Effector memory CD8-positive, alpha-beta T cell (primary cell): ENCODE data around the gene ATP6V0A1.
"Not testable (repeated sequence)": the region's sequence is repeated elsewhere in the genome, so short reads cannot be mapped to it uniquely, and the experiment has no call there.

Experiments
- ATAC-seq: fragments of 150-1000 bp; cut with Tn5 transposase; replicated peaks from 2 replicates; pipeline ENCODE4 v1.10.0; 2021; ENCODE audit warnings: mild to moderate bottlenecking, moderate library complexity
- DNase-seq, 3 experiments: peaks; one replicate each; pipeline ENCODE4 v3.0.0; 2021
- H3K27ac Mint-ChIP-seq, 2 donors: one replicate each; pipeline ENCODE4 v1.8.0; 2022; ENCODE audit warnings: mild to moderate bottlenecking in 2 of 2, mixed read lengths in 2 of 2, moderate library complexity in 2 of 2
- H3K27me3 Mint-ChIP-seq, 2 donors: one replicate each; pipeline ENCODE4 v1.8.0; 2022; ENCODE audit warnings: mixed read lengths in 2 of 2
- H3K36me3 Mint-ChIP-seq: one replicate; pipeline ENCODE4 v1.8.0; 2022; ENCODE audit warnings: mild to moderate bottlenecking, moderate library complexity, mixed read lengths; ENCODE audit not compliant: insufficient read depth
- H3K4me1 Mint-ChIP-seq, 2 donors: one replicate each; pipeline ENCODE4 v1.8.0; 2022; ENCODE audit warnings: low read depth in 2 of 2, mixed read lengths in 2 of 2
- H3K4me3 Mint-ChIP-seq, 2 donors: one replicate each; pipeline ENCODE4 v1.8.0; 2022; ENCODE audit warnings: mild to moderate bottlenecking in 2 of 2, mixed read lengths in 2 of 2, moderate library complexity in 2 of 2
- H3K9me3 Mint-ChIP-seq, 2 donors: one replicate each; pipeline ENCODE4 v1.8.0; 2022; ENCODE audit warnings: mixed read lengths in 2 of 2

ATP6V0A1 gene

DNA sequence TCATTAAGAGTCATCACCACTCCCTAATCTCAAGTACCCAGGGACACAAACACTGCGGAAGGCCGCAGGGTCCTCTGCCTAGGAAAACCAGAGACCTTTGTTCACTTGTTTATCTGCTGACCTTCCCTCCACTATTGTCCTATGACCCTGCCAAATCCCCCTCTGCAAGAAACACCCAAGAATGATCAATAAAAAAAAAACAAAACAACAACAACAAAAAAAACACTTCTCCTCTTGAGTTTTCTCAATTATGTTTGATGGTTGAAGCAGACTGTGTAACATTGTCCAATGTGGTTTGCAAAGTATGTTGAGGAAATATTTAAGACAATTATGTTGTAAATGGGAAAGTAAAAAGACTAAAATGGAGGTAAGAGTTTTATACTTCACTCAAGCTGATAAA is 8.8 kb upstream of the ATP6V0A1 start:
- Mint-ChIP-seq H3K27me3 (peaks cover 7 to 14% of the 10 kb centered on the region in 2 donors), H3K27ac (peak overlapping the region in 1 of 2 donors; percentile 16)
- not testable (repeated sequence) for DNase-seq, H3K9me3 Mint-ChIP-seq, H3K4me1 Mint-ChIP-seq, H3K4me3 Mint-ChIP-seq, ATAC-seq, H3K36me3 Mint-ChIP-seq

DNA sequence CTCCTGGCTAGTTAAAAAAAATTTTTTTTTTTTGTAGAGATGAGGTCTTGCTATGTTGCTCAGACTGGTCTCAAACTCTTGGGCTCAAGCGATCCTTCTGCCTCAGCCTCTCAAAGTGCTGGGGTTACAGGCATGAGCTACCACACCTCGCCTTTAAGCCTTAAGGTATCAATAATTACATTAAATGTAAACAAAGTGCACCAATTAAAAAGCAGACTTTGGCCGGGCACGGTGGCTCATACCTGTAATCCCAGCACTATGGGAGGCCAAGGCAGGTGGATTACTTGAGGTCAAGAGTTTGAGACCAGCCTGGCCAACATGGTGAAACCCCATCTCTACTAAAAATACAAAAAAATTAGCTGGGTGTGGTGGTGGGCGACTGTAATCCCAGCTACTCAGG is 7.4 kb upstream of the ATP6V0A1 start:
- H3K9me3 Mint-ChIP-seq, ATAC-seq, H3K36me3 Mint-ChIP-seq, H3K27ac Mint-ChIP-seq, H3K27me3 Mint-ChIP-seq, DNase-seq, H3K4me1 Mint-ChIP-seq, H3K4me3 Mint-ChIP-seq: not testable (repeated sequence)

- Mint-ChIP-seq H3K4me1 (peaks cover 17 to 18% of the 10 kb centered on the region in 2 donors), H3K9me3 (no peaks in the 10 kb centered on the region), H3K36me3 (peaks cover 18% of the 10 kb centered on the region), H3K27me3 (peaks cover 0 to 11% of the 10 kb centered on the region in 2 donors), H3K4me3 (no peak overlapping the region), H3K27ac (no peak overlapping the region)
- ATAC-seq (no peak), DNase-seq (no peak)
Measured at GRCh38 chr17:42453439-42453838, 5.2 kb upstream of the ATP6V0A1 start.

DNA sequence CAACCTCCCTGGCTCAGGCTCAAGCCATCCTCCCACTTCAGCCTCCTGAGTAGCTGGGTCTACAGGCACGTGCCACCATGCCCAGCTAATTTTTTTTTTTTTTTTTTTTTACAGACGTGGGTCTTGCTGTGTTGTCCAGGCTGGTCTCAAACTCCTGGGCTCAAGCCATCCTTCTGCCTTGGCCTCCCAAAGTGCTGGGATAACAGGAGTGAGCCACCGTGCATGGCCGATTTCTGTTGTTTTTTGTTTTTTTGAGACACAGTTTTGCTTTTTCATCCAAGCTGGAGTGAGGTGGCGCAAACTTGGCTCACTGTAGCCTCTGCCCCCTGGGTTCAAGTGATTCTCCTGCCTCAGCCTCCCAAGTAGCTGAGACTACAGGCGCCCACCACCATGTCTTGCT is 3.7 kb upstream of the ATP6V0A1 start:
- H3K4me3 Mint-ChIP-seq, DNase-seq, H3K9me3 Mint-ChIP-seq, H3K27ac Mint-ChIP-seq, ATAC-seq: not testable (repeated sequence)
- H3K4me1 Mint-ChIP-seq: peaks cover 29 to 32% of the 10 kb centered on the region in 2 donors
- H3K27me3 Mint-ChIP-seq: peaks cover 3 to 24% of the 10 kb centered on the region in 2 donors
- H3K36me3 Mint-ChIP-seq: peaks cover 25% of the 10 kb centered on the region

- H3K27me3 Mint-ChIP-seq: peaks cover 7 to 31% of the 10 kb centered on the region in 2 donors
- peak; percentile 61 for ATAC-seq
- peak overlapping the region in 1 of 2 donors; percentile 35 for H3K27ac Mint-ChIP-seq
- H3K9me3 Mint-ChIP-seq: no peaks in the 10 kb centered on the region
- peaks cover 25% of the 10 kb centered on the region for H3K36me3 Mint-ChIP-seq
- H3K4me1 Mint-ChIP-seq: peaks cover 32 to 35% of the 10 kb centered on the region in 2 donors
- peak overlapping the region; percentile 71 to 91 for H3K4me3 Mint-ChIP-seq
- DNase-seq: peak in 2 of 3 experiments; percentile 16 to 21
Measured at GRCh38 chr17:42456223-42457106, 2.2 kb upstream of the ATP6V0A1 start.

GRCh38 chr17:42457107-42457792 is 1.4 kb upstream of the ATP6V0A1 start:
- Mint-ChIP-seq H3K27ac (peak overlapping the region in 1 of 2 donors; percentile 35), H3K4me1 (peaks cover 32 to 35% of the 10 kb centered on the region in 2 donors), H3K4me3 (peak overlapping the region; percentile 71 to 91), H3K27me3 (peaks cover 7 to 31% of the 10 kb centered on the region in 2 donors), H3K36me3 (peaks cover 31% of the 10 kb centered on the region), H3K9me3 (no peaks in the 10 kb centered on the region)
- DNase-seq (no peak), ATAC-seq (no peak)

- DNase-seq (no peak), ATAC-seq (no peak)
- H3K4me1 Mint-ChIP-seq: peaks cover 32 to 35% of the 10 kb centered on the region in 2 donors
- H3K27me3 Mint-ChIP-seq: peaks cover 7 to 26% of the 10 kb centered on the region in 2 donors
- no peaks in the 10 kb centered on the region for H3K9me3 Mint-ChIP-seq
- peak overlapping the region in 1 of 2 donors; percentile 90 for H3K27ac Mint-ChIP-seq
- peaks cover 34% of the 10 kb centered on the region for H3K36me3 Mint-ChIP-seq
- peak overlapping the region; percentile 80 to 91 for H3K4me3 Mint-ChIP-seq
Measured at GRCh38 chr17:42459256-42459800, 650 bp downstream of the ATP6V0A1 start.

DNA sequence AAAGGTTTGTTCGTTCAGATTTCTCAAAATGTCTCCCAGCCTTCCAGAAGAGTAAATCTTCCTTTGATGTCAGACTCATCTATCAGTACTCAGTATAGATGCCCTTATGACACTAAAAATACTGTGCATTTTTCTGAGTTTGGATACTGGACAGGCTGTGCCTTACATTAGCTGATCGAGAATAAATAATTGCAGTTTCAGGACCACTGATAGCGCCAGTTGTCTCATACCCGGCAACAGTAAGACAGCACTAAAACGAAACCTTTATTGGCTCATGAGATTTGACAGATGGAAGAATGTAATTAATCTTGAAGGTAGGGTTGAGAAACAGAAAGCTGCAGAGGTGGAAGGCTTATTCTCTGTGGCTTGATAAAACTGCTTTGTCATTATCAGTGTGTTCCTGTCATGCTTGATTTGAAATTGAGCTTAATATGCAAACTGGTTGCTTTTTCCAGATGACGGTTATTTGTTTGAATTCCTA is 1.2 kb downstream of the ATP6V0A1 start:
- Mint-ChIP-seq H3K9me3 (no peaks in the 10 kb centered on the region), H3K36me3 (peaks cover 34% of the 10 kb centered on the region), H3K4me3 (peak overlapping the region; percentile 80 to 91), H3K4me1 (peaks cover 32 to 35% of the 10 kb centered on the region in 2 donors), H3K27ac (no peak overlapping the region), H3K27me3 (peaks cover 7 to 26% of the 10 kb centered on the region in 2 donors)
- ATAC-seq: peak; percentile 37
- peak in 1 of 3 experiments; percentile 13 for DNase-seq

GRCh38 chr17:42460371-42460770 is 1.7 kb downstream of the ATP6V0A1 start:
- ATAC-seq (no peak), DNase-seq (no peak)
- Mint-ChIP-seq H3K4me3 (peak overlapping the region in 1 of 2 donors; percentile 91), H3K4me1 (peaks cover 29 to 35% of the 10 kb centered on the region in 2 donors), H3K27ac (no peak overlapping the region), H3K9me3 (no peaks in the 10 kb centered on the region), H3K27me3 (peaks cover 7 to 26% of the 10 kb centered on the region in 2 donors), H3K36me3 (peaks cover 34% of the 10 kb centered on the region)

DNA sequence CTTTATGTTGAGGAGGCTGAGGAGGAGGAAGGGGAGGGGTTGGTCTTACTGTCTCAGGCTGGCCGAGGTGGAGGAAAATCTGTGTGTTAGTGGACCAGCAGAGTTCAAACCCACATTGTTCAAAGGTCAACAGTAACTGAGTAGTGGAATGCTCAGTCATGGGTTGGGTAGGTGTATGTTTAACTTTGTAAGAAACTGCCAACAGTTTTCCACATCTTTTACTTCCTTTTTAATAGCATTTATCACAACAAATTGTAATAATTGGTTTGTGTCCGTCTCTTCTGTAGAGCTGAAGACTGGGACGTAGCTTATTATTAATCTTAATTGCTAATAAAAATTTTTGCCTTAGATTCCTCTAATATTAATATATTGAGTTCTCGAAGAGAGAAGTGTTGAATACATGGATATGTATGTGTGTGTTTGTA is 5.3 kb downstream of the ATP6V0A1 start:
- Mint-ChIP-seq H3K27ac (no peak overlapping the region), H3K27me3 (peaks cover 7 to 25% of the 10 kb centered on the region in 2 donors), H3K4me1 (peaks cover 12% of the 10 kb centered on the region in 2 donors), H3K36me3 (peaks cover 15% of the 10 kb centered on the region), H3K4me3 (no peak overlapping the region), H3K9me3 (no peaks in the 10 kb centered on the region)
- no peak for ATAC-seq
- no peak for DNase-seq

DNA sequence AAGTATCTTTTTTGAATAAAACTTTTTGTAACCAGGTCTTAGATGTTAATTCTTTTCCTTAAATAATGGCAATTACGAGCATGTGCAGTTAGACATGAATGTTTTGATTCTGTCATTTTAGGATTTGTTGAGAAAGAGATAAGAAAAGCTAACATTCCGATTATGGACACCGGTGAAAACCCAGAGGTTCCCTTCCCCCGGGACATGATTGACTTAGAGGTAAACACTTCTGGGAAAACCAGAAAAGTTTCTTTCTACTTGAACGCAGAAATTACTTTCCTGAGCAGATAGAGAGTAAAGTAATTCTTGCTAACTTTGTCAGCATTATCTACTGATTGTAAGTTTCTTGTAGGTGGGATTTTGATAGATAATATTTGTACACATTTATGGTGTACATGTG is 9.2 kb downstream of the ATP6V0A1 start:
- Mint-ChIP-seq H3K36me3 (peaks cover 10% of the 10 kb centered on the region), H3K27me3 (peaks cover 0 to 8% of the 10 kb centered on the region in 2 donors), H3K9me3 (no peaks in the 10 kb centered on the region), H3K4me3 (no peak overlapping the region), H3K4me1 (no peaks in the 10 kb centered on the region), H3K27ac (no peak overlapping the region)
- ATAC-seq: no peak
- DNase-seq: no peak

DNA sequence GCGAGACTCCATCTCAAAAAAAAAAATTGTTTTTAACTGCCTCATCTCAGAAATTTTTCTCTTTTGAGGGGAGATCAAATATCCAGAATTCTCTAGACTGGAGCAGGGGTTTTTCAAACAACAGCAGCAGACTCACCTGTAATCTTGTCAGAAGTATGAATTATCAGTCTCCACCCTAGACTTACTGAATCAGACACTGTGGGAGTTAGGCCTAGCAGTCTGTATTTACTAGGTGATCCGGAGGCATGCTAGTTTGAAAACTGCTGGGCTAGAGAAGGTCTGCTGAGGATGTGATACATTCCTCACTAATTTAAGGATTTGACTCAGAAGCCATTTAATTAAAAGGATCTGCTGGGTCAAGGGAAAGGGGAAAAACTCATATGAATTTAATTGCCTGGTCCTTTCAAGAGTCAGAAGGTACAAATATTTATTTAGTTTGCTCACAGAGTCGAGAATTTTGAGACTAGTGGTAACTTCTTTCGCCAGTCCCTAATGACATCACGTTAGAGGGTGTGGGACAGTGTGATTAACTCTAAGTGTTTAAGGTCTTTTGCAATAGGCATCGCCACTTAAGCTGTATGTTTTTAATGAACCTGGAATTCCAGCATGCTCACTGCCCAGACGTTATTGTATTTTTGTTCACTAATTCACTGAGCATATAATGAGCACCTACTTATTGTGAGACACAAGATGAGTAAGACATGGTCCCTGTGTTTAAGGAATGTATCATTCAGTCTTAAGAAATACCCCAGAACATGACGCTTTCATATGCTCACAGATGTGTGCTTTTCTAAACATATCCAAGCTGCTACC is 14.2 kb downstream of the ATP6V0A1 start:
- no peaks in the 10 kb centered on the region for H3K4me1 Mint-ChIP-seq
- ATAC-seq: no peak

More for the DNA sequence above, 14.2 kb downstream of the ATP6V0A1 start:
- no peak for DNase-seq
- peaks cover 0 to 4% of the 10 kb centered on the region in 2 donors for H3K27me3 Mint-ChIP-seq
- H3K4me3 Mint-ChIP-seq: no peak overlapping the region
- peaks cover 18% of the 10 kb centered on the region for H3K36me3 Mint-ChIP-seq
- H3K9me3 Mint-ChIP-seq: no peaks in the 10 kb centered on the region
- H3K27ac Mint-ChIP-seq: no peak overlapping the region
